K562 (cell line): ENCODE results near the gene WIPF2. TPM values are rescaled to one million over a fixed set of nuclear protein-coding genes. Genes with fewer than 3 reads are reported as not detected.

Source experiments
- ATAC-seq: fragments of 200-7000 bp; cut with Tn5 transposase; 3 replicates; pipeline ENCODE4 v1.9.1; 2020; ENCODE audit warnings: moderate library complexity
- BruUV-seq: library from RNA; stranded (reverse); fragments of 400-500 nt; replicated peaks from 2 replicates; lab custom pipeline; 2021; lab: Mats Ljungman, UMichigan
- CTCF ChIA-PET: fragments of 300-600 bp; formaldehyde crosslinking; extraction: SDS; loops from one replicate; lab custom pipeline; 2021; ENCODE audit warnings: low intra/inter-chr PET ratio; lab: Yijun Ruan, JAX
- POLR2A ChIA-PET: fragments of 300-600, 350-650 bp; sonication (Branson Sonifier 250); formaldehyde crosslinking; extraction: SDS; loops from one replicate; lab custom pipeline; 2021; ENCODE audit warnings: antibody characterized with exemption, inconsistent platforms; lab: Yijun Ruan, JAX
- DNase-seq, 4 experiments: peaks; one replicate each; pipeline versions ENCODE4 v3.0.0 to v3.0.0-alpha.2; 2011 to 2018; ENCODE audit warnings: low spot score in 3 of 4, mixed read lengths in 3 of 4; ENCODE audit errors: extremely low read depth in 1 of 4
- FAIRE-seq: peaks from 2 replicates; lab custom pipeline; 2011; peaks lifted over from hg19 to GRCh38; lab: Jason Lieb, UNC
- H2AFZ ChIP-seq: 2 replicates; pipeline ENCODE4 v1.6.0; 2011; ENCODE audit warnings: low read depth, low read length, control low read depth, inconsistent platforms
- H3K27ac ChIP-seq: fragments of 200-600 bp; 3 replicates; pipeline ENCODE4 v1.8.0; 2011; ENCODE audit warnings: low read depth, mild to moderate bottlenecking, control low read depth, inconsistent platforms, low read length, moderate library complexity, mixed read lengths; ENCODE audit errors: extremely low read depth
- H3K27me3 ChIP-seq, 2 experiments: fragments of 300-600 bp in 1 of 2; 2 replicates in 1 of 2; 3 replicates in 1 of 2; pipeline versions ENCODE4 v1.6.0 to v1.8.0; 2011; ENCODE audit warnings: inconsistent platforms in 2 of 2, low read length in 2 of 2, mild to moderate bottlenecking in 1 of 2, mixed read lengths in 1 of 2, moderate library complexity in 1 of 2; ENCODE audit not compliant: control insufficient read depth in 2 of 2, insufficient read depth in 2 of 2
- H3K36me3 ChIP-seq: fragments of 300-600 bp; 3 replicates; pipeline ENCODE4 v1.8.0; 2011; ENCODE audit warnings: mild to moderate bottlenecking, low read length, inconsistent platforms; ENCODE audit not compliant: control insufficient read depth, insufficient read depth
- H3K4me1 ChIP-seq, 2 experiments: fragments of 200-600 bp in 1 of 2; replicated peaks in 1 of 2; 2 replicates in 1 of 2; 3 replicates in 1 of 2; pipeline versions ENCODE4 v1.5.1 to v1.8.0; 2011; ENCODE audit warnings: inconsistent platforms in 2 of 2, low read length in 2 of 2, mild to moderate bottlenecking in 1 of 2, mixed read lengths in 1 of 2, moderate library complexity in 1 of 2; ENCODE audit not compliant: control insufficient read depth in 2 of 2, insufficient read depth in 2 of 2
- H3K4me2 ChIP-seq: 2 replicates; pipeline ENCODE4 v1.6.1; 2011; ENCODE audit warnings: low read length, control low read depth, inconsistent platforms, mixed read lengths; ENCODE audit not compliant: insufficient read depth
- H3K4me3 ChIP-seq: fragments of 200-600 bp; sonication (generic), shearing (Covaris generic); 2 replicates; pipeline ENCODE4 v1.5.1; 2016; ENCODE audit warnings: control low read depth, inconsistent platforms
- H3K79me2 ChIP-seq: fragments of 200-600 bp; 3 replicates; pipeline ENCODE4 v1.8.0; 2011; ENCODE audit warnings: low read length, inconsistent platforms; ENCODE audit not compliant: control insufficient read depth, insufficient read depth
- H3K9ac ChIP-seq, 2 experiments: 2 replicates each; pipeline versions ENCODE4 v1.6.0 to v1.6.1; 2011; ENCODE audit warnings: low read depth in 2 of 2, low read length in 2 of 2, control low read depth in 1 of 2, inconsistent platforms in 1 of 2, mild to moderate bottlenecking in 1 of 2, mixed read lengths in 1 of 2; ENCODE audit not compliant: insufficient read depth in 1 of 2
- H3K9me1 ChIP-seq: one replicate; pipeline ENCODE4 v1.6.0; 2011; ENCODE audit warnings: inconsistent platforms, mild to moderate bottlenecking, low read length, moderate library complexity; ENCODE audit not compliant: control insufficient read depth, insufficient read depth
- H3K9me3 ChIP-seq: replicated peaks from 2 replicates; pipeline ENCODE4 v1.5.1; 2011; ENCODE audit warnings: low read depth, low read length, inconsistent platforms; ENCODE audit not compliant: control insufficient read depth, insufficient read depth
- H4K20me1 ChIP-seq: replicated peaks from 2 replicates; pipeline ENCODE4 v1.6.1; 2011; ENCODE audit warnings: low read length, inconsistent platforms, mixed read lengths; ENCODE audit not compliant: control insufficient read depth, insufficient read depth
- CEBPB ChIP-seq: fragments of 450-650 bp; IDR thresholded peaks from 2 replicates; pipeline ENCODE4 v1.6.1; 2016; ENCODE audit warnings: missing genetic modification characterization, missing compliant biosample characterization
- CHD1 ChIP-seq: fragments of 200-600 bp; sonication (generic); IDR thresholded peaks from one replicate; pipeline ENCODE4 v1.6.1; 2012; ENCODE audit warnings: mild to moderate bottlenecking, moderate library complexity, low read length, inconsistent platforms
- NR2F6 ChIP-seq: fragments of 450-650 bp; formaldehyde crosslinking; IDR thresholded peaks from 2 replicates; pipeline ENCODE4 v1.4.0; 2020; ENCODE audit warnings: mild to moderate bottlenecking
- WGBS: fragments of 100-300 bp; shearing (Covaris generic); methylation state at CpG from one replicate; pipeline ENCODE4 v1.1.6; 2016; ENCODE audit warnings: low coverage, mixed read lengths; ENCODE audit not compliant: insufficient coverage; ENCODE audit errors: missing lambda C conversion rate; 5-methylcytosine and 5-hydroxymethylcytosine counted together
- in situ Hi-C: fragments of 300-500 bp; cut with MboI; formaldehyde crosslinking; loops from 4 replicates; pipeline ENCODE4 v1.15.0; 2018; ENCODE audit warnings: inconsistent platforms, mixed read lengths
- intact Hi-C: fragments of 100-400 bp; cut with micrococcal nuclease; formaldehyde crosslinking; loops from 2 replicates; pipeline ENCODE4 v1.14.2; 2022
- polyA plus RNA-seq, 8 experiments: library from polyadenylated mRNA; depleted of rRNA in 4 of 8; stranded (reverse) in 5 of 8; unstranded in 3 of 8; fragments of >200 nt; fragmentation: Nextera tagmentation in 2 of 8; fragmentation: Illumina TruSeq in 1 of 8; extraction: Ambion mirVana in 2 of 8; extraction: Trizol in 1 of 8; gene quantifications; 2 replicates each; pipeline versions ENCODE4 v1.2.1 to v1.2.3, GENCODE V29; 2011 to 2014; ENCODE audit warnings: inconsistent platforms in 1 of 8, missing spikeins in 1 of 8
- total RNA-seq, 7 experiments: library from RNA; depleted of rRNA in 6 of 7; stranded (reverse); fragments of >200 nt in 6 of 7; fragmentation: Illumina TruSeq in 2 of 7; extraction: Trizol in 2 of 7; gene quantifications; 2 replicates each; pipeline versions ENCODE4 v1.2.1 to v1.2.3, GENCODE V29; 2011 to 2021; ENCODE audit warnings: low replicate concordance in 1 of 7
- TF ChIP-seq, protein P1 (sequence below): fragments of 450-650 bp; IDR thresholded peaks from 2 replicates; pipeline ENCODE4 v1.6.1; 2017; ENCODE audit warnings: antibody characterized with exemption
- TF ChIP-seq, protein P2 (sequence below): fragments of 200-600 bp; sonication (generic); IDR thresholded peaks from one replicate; pipeline ENCODE4 v1.6.1; 2012; ENCODE audit warnings: mild to moderate bottlenecking, low read depth, low read length, inconsistent platforms

Gene WIPF2
- total and polyA plus RNA-seq, 9 of the 15 experiments (the other 6 are each of a cell fraction or from before 2014, with no cell fraction given) = 3.6 to 15.0 (median 5.3) TPM

GRCh38 chr17:40311575-40311974, 92.5 kb downstream of the WIPF2 start:
- no TSS peak for BruUV-seq
- Histone ChIP-seq H3K79me2 (no peaks in the 10 kb centered on the region; the same call in 2 of the 3 replicates), H4K20me1 (no peaks in the 10 kb centered on the region), H3K9ac (no peak overlapping the region), H3K4me1 (peaks cover 49 to 50% of the 10 kb centered on the region in 2 experiments), H3K9me1 (no peaks in the 10 kb centered on the region), H3K9me3 (no peaks in the 10 kb centered on the region), H3K4me2 (no peak overlapping the region), H3K27me3 (no peaks in the 10 kb centered on the region), H3K27ac (no peak overlapping the region; the same call in 2 of the 3 replicates), H3K36me3 (no peaks in the 10 kb centered on the region), H3K4me3 (no peak overlapping the region), H2AFZ (no peak overlapping the region)
- WGBS = 51% methylated on average over 2 of the region's 2 CpGs
- in situ Hi-C loops (no loop called here), intact Hi-C loops (no loop called here)
- POLR2A ChIA-PET = interaction anchor here (0.9 to 1.6 kb wide), 2 partner anchors 8 to 31 kb away, joined by 4 to 5 read pairs; no protein-coding TSS in a partner anchor
- FAIRE-seq (no peak), ATAC-seq (no peak), DNase-seq (no peak)
- TF ChIP-seq NR2F6 (CRISPR knock-in tag) = no peak
- no peak for TF ChIP-seq CHD1
- TF ChIP-seq CEBPB (tag) = no peak
- TF ChIP-seq, protein P1, sequence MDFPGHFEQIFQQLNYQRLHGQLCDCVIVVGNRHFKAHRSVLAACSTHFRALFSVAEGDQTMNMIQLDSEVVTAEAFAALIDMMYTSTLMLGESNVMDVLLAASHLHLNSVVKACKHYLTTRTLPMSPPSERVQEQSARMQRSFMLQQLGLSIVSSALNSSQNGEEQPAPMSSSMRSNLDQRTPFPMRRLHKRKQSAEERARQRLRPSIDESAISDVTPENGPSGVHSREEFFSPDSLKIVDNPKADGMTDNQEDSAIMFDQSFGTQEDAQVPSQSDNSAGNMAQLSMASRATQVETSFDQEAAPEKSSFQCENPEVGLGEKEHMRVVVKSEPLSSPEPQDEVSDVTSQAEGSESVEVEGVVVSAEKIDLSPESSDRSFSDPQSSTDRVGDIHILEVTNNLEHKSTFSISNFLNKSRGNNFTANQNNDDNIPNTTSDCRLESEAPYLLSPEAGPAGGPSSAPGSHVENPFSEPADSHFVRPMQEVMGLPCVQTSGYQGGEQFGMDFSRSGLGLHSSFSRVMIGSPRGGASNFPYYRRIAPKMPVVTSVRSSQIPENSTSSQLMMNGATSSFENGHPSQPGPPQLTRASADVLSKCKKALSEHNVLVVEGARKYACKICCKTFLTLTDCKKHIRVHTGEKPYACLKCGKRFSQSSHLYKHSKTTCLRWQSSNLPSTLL = no peak
- TF ChIP-seq, protein P2, sequence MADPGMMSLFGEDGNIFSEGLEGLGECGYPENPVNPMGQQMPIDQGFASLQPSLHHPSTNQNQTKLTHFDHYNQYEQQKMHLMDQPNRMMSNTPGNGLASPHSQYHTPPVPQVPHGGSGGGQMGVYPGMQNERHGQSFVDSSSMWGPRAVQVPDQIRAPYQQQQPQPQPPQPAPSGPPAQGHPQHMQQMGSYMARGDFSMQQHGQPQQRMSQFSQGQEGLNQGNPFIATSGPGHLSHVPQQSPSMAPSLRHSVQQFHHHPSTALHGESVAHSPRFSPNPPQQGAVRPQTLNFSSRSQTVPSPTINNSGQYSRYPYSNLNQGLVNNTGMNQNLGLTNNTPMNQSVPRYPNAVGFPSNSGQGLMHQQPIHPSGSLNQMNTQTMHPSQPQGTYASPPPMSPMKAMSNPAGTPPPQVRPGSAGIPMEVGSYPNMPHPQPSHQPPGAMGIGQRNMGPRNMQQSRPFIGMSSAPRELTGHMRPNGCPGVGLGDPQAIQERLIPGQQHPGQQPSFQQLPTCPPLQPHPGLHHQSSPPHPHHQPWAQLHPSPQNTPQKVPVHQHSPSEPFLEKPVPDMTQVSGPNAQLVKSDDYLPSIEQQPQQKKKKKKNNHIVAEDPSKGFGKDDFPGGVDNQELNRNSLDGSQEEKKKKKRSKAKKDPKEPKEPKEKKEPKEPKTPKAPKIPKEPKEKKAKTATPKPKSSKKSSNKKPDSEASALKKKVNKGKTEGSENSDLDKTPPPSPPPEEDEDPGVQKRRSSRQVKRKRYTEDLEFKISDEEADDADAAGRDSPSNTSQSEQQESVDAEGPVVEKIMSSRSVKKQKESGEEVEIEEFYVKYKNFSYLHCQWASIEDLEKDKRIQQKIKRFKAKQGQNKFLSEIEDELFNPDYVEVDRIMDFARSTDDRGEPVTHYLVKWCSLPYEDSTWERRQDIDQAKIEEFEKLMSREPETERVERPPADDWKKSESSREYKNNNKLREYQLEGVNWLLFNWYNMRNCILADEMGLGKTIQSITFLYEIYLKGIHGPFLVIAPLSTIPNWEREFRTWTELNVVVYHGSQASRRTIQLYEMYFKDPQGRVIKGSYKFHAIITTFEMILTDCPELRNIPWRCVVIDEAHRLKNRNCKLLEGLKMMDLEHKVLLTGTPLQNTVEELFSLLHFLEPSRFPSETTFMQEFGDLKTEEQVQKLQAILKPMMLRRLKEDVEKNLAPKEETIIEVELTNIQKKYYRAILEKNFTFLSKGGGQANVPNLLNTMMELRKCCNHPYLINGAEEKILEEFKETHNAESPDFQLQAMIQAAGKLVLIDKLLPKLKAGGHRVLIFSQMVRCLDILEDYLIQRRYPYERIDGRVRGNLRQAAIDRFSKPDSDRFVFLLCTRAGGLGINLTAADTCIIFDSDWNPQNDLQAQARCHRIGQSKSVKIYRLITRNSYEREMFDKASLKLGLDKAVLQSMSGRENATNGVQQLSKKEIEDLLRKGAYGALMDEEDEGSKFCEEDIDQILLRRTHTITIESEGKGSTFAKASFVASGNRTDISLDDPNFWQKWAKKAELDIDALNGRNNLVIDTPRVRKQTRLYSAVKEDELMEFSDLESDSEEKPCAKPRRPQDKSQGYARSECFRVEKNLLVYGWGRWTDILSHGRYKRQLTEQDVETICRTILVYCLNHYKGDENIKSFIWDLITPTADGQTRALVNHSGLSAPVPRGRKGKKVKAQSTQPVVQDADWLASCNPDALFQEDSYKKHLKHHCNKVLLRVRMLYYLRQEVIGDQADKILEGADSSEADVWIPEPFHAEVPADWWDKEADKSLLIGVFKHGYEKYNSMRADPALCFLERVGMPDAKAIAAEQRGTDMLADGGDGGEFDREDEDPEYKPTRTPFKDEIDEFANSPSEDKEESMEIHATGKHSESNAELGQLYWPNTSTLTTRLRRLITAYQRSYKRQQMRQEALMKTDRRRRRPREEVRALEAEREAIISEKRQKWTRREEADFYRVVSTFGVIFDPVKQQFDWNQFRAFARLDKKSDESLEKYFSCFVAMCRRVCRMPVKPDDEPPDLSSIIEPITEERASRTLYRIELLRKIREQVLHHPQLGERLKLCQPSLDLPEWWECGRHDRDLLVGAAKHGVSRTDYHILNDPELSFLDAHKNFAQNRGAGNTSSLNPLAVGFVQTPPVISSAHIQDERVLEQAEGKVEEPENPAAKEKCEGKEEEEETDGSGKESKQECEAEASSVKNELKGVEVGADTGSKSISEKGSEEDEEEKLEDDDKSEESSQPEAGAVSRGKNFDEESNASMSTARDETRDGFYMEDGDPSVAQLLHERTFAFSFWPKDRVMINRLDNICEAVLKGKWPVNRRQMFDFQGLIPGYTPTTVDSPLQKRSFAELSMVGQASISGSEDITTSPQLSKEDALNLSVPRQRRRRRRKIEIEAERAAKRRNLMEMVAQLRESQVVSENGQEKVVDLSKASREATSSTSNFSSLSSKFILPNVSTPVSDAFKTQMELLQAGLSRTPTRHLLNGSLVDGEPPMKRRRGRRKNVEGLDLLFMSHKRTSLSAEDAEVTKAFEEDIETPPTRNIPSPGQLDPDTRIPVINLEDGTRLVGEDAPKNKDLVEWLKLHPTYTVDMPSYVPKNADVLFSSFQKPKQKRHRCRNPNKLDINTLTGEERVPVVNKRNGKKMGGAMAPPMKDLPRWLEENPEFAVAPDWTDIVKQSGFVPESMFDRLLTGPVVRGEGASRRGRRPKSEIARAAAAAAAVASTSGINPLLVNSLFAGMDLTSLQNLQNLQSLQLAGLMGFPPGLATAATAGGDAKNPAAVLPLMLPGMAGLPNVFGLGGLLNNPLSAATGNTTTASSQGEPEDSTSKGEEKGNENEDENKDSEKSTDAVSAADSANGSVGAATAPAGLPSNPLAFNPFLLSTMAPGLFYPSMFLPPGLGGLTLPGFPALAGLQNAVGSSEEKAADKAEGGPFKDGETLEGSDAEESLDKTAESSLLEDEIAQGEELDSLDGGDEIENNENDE = no peak
- CTCF ChIA-PET = no interaction called here
